ENCODE results near the gene RCCD1. TPM values are rescaled to one million over a fixed set of nuclear protein-coding genes. Genes with fewer than 3 reads are reported as not detected.

Gene RCCD1
- total and polyA plus RNA-seq, 2 donors (not counting 3 experiments of a cell fraction or from before 2014, with no cell fraction given) = 8.8 to 15.3 TPM

DNA sequence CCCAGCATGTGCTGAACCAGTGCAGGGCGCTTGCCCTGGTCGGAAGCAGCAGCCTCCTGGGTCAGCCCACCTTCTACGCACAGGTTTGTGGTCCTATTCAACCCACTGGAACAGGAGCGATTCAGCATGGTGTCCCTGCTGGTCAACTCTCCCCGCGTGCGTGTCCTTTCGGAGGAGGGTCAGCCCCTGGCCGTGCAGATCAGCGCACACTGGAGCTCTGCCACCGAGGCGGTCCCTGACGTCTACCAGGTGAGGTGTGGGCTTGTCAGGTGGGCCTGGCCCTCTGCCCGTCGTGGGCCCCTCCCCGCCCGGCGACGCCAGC is 43.4 kb upstream of the RCCD1 start:
- intact Hi-C loops (cut with micrococcal nuclease) = no loop called here
- no peaks in the 10 kb centered on the region for H4K20me1 ChIP-seq (replicated peaks; ENCODE audit: control insufficient read depth, extremely low read depth, insufficient read depth, low read length)
- dilution Hi-C loops (cut with MboI; ENCODE audit: extremely low pct_ligation_motif_present, low sequenced_read_pairs) = no loop called here
- H3K79me2 ChIP-seq (ENCODE audit: control insufficient read depth, insufficient read depth, low read length) = no peaks in the 10 kb centered on the region
- no peak overlapping the region for H3K4me3 ChIP-seq (replicated peaks in 1 of 3; ENCODE audit: insufficient read depth in 1 of 3, low read depth in 1 of 3, low read length in 3 of 3)
- no TSS peak for BruUV-seq (replicated peaks)
- peaks cover 5 to 61% of the 10 kb centered on the region in 2 experiments for H3K36me3 ChIP-seq (ENCODE audit: control insufficient read depth in 2 of 2, extremely low read depth in 1 of 2, insufficient read depth in 2 of 2, low read length in 2 of 2)
- no peaks in the 10 kb centered on the region for H3K27me3 ChIP-seq (ENCODE audit: control insufficient read depth in 2 of 2, insufficient read depth in 2 of 2, low read length in 2 of 2)
- H2AFZ ChIP-seq (ENCODE audit: low read depth, low read length) = no peak overlapping the region
- H3K9ac ChIP-seq (replicated peaks; ENCODE audit: extremely low read depth, insufficient read depth, low read length) = no peak overlapping the region
- no peak for TF ChIP-seq FOS (IDR thresholded peaks at IDR 0.05; ENCODE audit: borderline replicate concordance, insufficient read depth, low read length)
- TF ChIP-seq MYC (IDR thresholded peaks at IDR 0.05; ENCODE audit: low read depth, low read length) = no peak
- TF ChIP-seq GATA2 (IDR thresholded peaks at IDR 0.05; ENCODE audit: insufficient read depth, insufficient read length, low read depth, low read length) = no peak
- no peak for TF ChIP-seq POLR2A (IDR thresholded peaks at IDR 0.05; ENCODE audit: low read depth, low read length)
- no peak for TF ChIP-seq JUN (IDR thresholded peaks at IDR 0.05; ENCODE audit: borderline replicate concordance, insufficient read depth, insufficient read length, low read depth)
- no peak for TF ChIP-seq POLR2AphosphoS5 (IDR thresholded peaks at IDR 0.05; ENCODE audit: insufficient read depth, low read depth, low read length)
- TF ChIP-seq, protein P1, sequence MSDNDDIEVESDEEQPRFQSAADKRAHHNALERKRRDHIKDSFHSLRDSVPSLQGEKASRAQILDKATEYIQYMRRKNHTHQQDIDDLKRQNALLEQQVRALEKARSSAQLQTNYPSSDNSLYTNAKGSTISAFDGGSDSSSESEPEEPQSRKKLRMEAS (IDR thresholded peaks at IDR 0.05; ENCODE audit: insufficient read depth, insufficient read length) = no peak
- no peak for TF ChIP-seq EZH2 (IDR thresholded peaks at IDR 0.05; ENCODE audit: borderline replicate concordance, low read depth, low read length, severe bottlenecking)
- TF ChIP-seq CTCF (IDR thresholded peaks at IDR 0.05; ENCODE audit: extremely low read depth in 1 of 2, insufficient read depth in 1 of 2, low read depth in 1 of 2, low read length in 2 of 2) = no peak
- H3K4me1 ChIP-seq (ENCODE audit: control insufficient read depth, extremely low read depth, insufficient read depth, low read length) = no peaks in the 10 kb centered on the region
- no peak for FAIRE-seq
- H3K9me3 ChIP-seq (replicated peaks; ENCODE audit: control insufficient read depth, insufficient read depth, low read length) = no peaks in the 10 kb centered on the region
- POLR2A ChIA-PET = no interaction called here
- H3K9me1 ChIP-seq (replicated peaks; ENCODE audit: control insufficient read depth, extremely low read depth, insufficient read depth, low read length) = no peaks in the 10 kb centered on the region
- DNase-seq (ENCODE audit: low read depth, low spot score) = no peak
- H3K27ac ChIP-seq (ENCODE audit: insufficient read depth, low read depth, low read length) = no peak overlapping the region
- CTCF ChIA-PET = no interaction called here
- no peak overlapping the region for H3K4me2 ChIP-seq (ENCODE audit: insufficient read depth, low read length)
